Embryonic facial prominence (tissue), 1 donor: ENCODE results near the gene SDK1.
"Not testable (repeated sequence)": the region's sequence is repeated elsewhere in the genome, so short reads cannot be mapped to it uniquely, and the experiment has no call there.

ENCODE experiments used
- DNase-seq: peaks from one replicate; pipeline ENCODE4 v3.0.0-alpha.2; 2016; ENCODE audit errors: extremely low spot score

The SDK1 gene

DNA sequence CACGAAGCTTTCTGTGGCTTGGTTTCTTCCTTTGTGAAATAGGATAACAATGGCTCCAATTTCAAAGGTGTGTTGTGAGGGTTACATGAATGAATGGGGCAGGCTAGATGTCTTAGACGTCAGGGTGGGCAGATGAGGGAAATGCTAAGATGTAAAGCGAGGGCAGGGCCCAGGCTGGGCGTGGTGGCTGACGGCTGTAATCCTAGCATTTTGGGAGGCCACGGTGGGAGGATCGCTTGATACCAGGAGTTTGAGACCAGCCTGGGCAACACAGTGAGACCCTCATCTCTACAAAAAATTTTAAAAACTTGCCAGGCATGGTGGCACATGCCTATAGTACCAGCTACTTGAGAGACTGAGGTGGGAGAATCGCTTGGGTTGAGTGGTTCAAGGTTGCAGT lies 773.4 kb downstream of the SDK1 start:
- DNase-seq, result no peak

DNA sequence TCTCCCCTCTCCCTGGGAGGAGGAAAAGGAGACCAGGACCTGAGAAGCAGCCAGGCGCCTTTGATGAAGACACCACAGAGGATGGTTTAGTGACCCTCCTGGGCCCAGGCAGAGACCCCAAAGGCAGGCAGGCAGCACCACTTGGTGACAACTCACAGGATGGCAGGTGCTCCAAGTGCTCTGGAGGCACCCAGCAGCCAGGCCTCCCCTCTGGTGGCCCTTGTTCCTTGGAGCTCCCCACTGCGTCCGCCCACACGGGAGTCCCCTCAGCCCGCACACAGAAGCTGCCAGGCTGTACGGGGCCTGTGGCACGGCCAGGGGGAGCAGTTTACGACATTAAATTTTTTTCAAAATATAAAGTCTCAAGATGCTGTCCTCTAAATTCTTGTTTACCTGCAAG lies 773.9 kb downstream of the SDK1 start:
- no peak for DNase-seq

DNA sequence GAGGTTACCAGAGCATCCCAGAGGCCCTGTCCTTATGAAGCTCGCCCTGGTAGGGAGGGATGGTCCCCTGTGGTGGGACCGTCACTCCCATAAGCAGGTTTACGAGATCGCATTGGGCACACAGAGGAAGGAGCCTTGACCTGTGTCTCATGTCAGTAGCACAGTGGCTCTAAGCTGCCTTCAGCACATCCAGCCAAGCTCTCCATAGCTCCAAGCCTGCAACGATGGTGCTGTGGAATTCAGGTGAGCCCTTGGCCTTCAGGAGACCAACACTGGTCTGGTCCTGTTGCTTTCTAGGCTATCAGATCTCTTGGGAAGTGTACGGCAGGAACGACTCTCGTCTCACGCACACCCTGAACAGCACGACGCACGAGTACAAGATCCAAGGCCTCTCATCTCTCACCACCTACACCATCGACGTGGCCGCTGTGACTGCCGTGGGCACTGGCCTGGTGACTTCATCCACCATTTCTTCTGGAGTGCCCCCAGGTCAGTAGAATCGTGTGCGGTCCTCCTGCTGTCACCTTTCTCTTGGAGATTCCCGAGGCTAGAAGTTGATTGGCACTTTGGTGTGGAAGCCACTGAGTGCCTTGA lies 775.7 kb downstream of the SDK1 start:
- DNase-seq, result no peak

DNA sequence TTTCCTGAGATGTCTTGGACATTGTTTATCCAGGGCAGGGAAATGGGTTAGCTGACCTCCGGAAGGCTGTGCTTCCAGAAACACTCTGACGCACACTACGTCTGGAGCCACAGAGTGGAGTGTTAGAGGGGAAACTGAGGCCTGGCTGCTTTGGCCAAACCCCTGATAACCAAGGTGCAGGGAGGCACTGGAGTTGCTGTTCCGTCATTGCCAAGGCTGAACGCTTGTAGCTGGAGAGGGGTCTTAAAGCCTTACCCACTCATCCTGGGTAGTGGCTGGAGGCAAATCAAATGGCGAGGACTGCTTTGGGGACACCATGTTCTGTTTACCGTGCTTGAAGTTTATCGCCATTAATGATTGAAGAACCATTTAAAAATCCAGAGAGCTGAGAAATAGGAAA lies 776.9 kb downstream of the SDK1 start:
- DNase-seq, result no peak

DNA sequence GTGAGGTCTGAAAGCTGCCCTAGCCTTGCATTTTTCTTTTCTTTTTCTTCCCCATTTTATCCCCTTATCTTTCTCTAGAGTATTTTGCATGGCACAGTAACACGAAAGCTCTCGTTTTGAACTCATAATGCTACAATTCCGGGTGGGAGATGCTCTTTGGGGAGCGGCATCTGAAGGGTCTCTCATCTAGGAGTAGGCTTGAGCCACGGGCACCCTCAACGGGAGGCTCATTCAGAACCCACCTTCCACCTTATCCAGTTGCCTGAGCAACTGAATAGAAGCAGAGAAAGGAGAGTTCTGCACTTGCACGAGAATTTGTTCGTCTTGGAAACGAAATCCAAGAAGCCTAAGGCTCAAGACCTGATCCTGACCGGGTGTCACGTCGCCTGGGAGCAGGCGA lies 777.5 kb downstream of the SDK1 start:
- no peak for DNase-seq

DNA sequence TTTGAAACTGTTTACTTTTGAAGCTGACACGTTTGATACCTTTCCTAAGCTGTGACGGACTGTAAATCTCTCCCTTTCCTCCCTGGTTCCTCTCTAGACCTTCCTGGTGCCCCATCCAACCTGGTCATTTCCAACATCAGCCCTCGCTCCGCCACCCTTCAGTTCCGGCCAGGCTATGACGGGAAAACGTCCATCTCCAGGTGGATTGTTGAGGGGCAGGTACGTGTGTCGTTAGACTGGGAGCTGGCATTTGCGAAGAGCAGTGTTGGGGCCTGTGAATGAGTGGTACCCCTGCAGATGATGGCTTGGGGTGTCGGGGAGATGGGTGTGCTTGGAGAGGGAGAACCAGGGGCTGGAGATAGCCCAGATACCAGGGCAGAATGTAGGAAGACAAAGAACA lies 778.3 kb downstream of the SDK1 start:
- DNase-seq, result no peak

DNA sequence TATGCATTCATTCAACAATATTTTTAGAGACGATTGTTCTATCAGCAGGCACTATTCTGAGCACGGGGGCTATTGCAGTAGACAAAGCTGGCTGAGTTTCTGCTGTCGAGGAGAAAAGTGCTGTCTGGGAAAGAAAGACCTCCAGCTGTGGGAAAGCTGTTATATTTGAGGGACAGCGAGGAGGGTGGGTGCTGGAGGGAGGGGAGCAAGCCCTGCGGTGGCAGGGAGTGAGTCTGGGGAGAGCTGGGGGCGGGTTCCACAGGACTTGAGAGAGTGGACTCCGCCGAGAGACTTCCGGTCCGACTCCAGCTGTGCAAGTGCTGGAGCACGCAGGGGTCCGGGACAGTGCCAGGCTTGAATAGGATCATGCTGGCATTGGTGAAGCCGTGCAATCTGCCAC lies 778.9 kb downstream of the SDK1 start:
- DNase-seq, result no peak

DNA sequence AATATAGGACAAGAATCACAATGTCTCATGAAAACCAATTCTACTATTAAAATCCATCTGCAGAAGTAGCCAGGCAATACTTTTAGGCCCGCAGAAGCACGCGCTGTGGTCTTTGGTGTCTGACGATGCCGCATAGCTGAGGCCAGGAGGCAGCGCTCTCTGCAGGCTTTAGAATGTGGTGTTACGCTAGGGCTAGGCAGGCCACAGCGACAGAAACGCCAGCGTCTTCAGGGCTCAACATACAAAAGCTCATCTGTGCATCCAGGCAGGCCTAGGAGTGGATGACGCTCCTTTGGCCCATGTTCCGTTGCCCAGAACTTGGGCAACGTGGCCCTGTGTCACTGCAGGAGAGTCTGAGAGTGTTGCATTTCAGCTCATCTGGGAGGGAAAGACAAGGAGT lies 779.9 kb downstream of the SDK1 start:
- DNase-seq, result no peak

DNA sequence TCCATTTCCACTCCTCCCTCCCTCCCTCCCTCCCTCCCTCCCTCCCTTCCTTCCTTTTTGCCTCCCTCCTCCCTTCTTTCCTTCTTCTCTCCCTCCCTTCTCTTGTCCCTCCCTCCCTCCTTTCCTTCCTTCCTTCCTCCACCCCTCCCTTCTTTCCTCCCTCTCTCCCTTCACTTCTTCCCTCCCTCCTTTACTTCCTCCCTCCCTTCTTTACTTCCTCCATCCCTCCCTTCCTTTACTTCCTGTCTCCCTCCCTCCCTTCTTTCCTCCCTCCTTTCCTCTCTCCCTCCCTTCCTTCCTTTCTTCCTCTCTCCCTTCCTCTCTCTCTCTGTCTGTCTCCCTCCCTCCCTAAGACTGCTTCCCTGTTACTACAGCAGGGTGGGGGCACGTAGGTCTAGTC lies 782.5 kb downstream of the SDK1 start:
- no peak for DNase-seq

DNA sequence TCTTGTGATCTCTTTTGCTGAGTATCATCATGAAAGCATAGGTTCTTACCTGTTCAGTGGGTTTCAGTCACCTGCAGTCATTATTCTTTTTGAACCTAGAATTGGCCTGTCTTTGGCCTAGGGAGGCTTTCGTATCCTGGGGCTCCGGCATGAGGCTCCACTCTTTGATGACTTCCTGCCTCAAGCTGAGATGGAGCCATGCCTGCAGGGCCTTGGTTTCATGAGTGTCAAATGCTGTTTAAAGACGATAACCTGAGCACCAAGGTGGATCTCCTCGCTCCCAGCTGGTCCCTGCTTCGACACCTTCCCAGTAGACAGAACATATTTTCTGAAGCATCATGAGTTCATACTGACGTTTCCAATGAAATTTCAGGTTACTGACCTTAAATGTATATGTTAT lies 783.2 kb downstream of the SDK1 start:
- no peak for DNase-seq

DNA sequence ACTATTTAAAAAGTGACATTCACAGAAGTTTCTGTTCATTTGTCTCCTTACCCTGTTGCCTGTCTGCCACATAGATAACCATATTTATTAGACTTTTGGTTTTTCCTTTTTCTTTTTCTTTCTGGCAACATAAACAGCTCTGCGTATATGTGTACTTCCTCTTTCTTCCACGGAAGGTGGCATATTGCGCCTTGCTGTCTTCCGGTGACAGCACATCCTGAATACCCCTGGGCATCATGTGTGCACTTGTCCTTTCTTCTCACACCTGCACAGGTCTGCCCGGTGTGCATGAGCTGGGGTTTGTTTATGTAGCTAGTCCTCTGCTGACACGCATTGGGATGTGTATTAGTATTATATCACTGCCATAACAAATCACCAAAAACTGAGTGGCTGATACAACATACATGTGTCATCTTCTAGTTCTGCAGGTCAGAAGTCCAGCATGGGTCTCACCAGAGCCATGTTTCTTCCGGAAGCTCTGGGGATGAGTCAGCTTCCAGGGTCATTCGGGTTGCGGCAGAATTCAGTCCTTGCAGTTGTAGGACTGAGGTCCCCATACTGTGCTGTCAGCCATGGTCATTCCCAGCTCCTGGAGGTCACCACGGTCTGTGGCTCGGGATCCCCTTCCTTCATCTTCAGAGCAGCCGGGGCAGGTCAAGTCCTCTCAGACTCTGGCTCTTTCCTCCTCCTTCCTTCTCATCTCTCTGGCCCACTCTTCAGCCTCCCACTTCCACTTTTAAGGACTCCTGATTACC lies 785.1 kb downstream of the SDK1 start:
- DNase-seq, result no peak

DNA sequence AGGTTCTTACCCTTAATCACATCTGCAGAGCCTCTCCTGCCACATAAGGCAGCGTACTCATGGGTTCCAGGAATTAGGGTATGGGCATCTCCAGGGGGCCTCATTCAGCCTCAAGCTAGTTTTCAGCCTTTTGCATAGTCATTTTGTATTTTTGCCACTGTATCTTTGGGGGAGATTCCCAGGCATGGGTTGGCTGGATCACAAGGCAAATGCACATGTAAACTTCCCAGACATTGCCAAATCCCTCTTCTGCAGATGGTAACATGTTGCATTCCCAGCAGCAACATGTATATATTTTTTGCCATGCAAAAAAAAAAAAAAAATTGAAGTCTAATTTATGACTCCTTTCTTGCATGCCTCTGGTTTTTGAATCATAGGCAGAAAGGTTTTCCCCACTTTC lies 785.7 kb downstream of the SDK1 start:
- DNase-seq, result no peak

DNA sequence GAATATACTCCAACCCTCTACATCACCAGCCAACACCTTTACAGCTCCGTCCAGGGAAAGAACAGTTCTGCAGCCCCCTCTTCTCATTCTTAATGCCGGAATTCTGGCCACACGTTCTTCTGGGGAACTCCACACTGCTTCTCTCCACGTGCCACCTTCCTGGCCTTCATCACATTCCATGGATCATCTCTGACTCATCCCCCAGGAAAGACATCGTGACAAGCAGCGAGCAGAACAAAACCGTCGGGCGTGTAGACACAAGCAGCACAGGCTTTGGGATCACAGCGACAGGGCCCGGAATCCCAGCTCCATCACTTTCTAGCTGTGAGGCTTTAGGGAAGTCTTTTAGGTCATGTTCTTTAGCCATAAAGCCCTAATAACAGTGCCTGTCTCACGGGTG lies 790.7 kb downstream of the SDK1 start:
- no peak for DNase-seq

DNA sequence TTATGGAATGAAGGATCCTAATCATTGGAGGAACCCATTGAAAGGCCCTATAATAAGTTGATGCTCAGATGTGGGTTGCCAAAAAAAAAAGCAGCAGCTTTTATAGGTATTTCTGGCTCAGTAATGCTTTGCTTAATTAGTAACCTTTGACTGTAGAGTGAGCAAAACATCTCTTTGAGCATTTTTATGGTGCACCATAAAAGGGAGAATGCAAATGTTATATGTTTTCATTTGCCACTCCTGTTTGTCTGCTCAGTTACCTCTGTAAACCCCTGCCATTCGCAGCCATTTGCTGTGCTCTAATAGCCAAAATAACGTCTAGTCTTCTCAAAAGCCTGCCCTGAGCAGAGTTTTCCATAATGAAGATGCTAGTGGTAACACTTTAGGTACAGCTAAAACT lies 792.0 kb downstream of the SDK1 start:
- DNase-seq, result no peak

DNA sequence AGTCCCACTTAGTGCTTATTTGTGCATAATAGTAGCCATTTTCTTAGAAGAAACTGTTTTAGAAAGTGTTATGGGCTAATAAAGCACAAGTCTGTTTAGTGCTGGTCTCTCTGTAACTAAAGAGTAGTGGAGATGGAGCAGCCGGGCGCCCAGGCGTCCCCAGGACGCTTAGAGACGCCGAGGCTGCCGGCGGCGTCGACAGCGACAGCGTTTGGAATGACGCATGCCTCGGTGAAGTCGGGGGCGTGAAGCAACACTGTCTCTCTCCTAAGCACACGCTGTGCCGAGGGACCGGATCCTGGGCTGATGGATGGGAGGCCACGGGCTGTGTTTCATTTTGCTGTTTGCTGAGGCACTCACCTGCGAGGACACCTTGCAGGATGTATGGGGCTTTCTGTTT lies 792.4 kb downstream of the SDK1 start:
- DNase-seq, result no peak

DNA sequence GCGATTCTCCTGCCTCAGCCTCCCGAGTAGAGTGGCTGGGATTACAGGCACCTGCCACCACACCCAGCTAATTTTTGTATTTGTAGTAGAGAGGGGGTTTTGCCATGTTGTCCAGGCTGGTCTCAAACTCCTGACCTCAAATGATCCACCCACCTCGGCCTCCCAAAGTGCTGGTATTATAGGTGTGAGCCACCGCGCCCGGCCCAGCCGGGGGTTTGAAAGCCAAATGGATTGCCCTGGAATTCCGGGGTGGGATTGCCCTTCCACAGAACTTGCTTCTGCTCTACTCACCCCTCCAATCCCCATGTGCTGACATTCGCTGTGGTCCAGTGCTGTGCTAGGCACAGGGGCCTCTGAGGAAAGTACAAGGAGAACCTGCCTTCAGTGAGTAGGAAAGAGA lies 793.1 kb downstream of the SDK1 start:
- not testable (repeated sequence) for DNase-seq

DNA sequence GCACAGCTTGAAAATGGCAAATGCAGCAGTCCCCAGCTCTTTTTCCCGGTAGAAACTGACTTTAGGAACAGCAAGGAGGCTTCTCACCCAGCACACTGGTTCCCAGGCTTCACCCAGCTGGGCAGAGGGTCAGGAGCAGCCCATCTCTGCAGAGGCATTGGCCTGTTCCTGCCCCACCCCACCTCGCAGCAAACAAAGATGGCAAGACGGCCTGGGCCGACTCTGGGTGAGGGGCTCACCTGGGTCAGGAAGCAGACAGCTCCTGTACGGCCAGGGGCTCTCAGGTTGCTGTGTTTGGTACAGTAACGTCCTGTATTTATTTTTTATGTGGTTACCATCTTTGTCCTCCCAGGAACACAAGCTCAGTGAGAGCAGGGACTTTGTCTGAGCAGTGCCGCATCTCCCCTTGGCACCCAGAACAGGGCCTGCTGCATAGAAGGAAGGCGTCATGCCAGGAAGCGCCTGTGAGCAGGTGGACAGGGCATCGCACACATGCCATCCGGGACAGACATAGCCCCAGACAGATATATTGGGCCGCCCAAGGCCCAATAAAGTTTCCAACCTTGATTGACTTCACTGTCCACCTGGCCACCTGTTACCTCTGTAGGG lies 796.1 kb downstream of the SDK1 start:
- no peak for DNase-seq

DNA sequence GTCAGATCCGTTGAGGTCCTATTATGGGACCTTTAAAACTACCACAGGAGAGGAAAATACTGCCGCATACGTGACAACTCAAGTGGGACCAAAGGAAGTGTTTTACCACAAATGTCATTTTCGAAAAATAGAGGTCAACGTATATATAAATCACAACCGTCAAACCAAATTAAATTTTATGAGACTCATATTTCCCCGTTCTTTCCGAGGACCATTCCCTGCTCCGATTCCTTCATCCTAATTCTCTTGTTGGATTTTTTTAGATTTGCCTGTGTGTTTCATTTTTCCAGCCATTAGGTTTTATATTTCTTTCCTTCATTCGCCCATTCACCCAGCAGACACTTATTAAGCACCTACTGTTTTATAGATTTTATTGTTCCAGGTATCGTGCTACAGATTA lies 797.1 kb downstream of the SDK1 start:
- DNase-seq, result no peak

DNA sequence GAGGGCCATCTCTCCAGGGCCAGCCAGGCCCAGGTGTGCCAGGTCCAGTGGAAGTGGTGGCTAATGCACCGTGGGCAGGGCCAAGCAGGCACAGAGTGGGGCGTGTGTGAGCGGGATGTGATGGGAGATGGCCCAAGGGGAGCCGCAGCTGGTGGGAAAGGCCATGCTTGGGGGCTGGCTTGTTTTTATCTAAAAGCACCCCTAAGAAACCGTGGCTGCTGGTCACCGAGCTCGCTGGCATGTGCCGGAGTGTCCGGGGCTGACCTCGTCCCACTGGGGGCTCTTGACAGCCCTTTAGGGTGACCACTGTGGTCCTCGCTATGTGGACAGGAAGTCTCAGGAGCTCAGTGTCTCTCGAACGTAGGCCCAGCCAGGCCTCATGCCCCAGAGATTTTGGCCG lies 798.6 kb downstream of the SDK1 start:
- DNase-seq, result no peak

DNA sequence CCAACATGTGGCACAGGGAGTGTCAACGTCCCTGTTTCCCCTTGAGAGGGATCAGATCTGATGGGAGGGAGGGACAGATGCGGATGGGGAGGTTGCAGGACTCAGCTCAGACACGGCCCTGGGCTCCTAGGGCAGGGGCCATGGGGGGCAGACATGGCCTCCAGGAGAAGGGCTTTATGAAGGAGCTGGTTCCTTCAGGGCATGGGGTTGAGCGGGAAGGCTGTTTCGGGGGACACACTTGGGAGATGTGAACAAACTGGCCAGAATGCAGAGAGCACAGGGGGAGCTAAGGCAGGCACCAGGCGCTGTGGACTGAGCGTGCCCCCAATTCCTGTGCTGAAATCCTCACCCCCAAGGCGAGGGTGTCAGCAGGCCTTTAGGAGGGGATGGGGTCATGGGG lies 799.1 kb downstream of the SDK1 start:
- DNase-seq, result no peak

DNA sequence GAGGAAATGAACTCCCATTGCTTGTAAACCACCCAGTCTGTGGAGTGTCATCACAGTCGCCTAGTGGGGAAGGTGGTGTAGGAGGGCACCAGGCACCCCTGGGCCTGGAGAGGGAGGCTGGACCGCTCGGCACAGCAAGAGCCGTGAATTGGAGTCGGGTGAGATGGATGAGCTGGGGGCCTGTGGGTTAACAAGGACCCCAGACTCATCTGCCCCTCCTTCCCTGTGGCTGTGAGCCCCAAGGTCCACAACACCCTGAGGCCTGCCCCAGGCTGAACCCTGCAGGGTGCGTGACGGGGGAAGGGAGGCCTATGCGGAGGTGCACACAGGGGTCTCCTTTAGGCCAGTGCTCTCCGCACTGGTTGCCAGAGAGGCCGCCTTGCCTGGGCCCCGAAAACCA lies 799.6 kb downstream of the SDK1 start:
- DNase-seq, result no peak

DNA sequence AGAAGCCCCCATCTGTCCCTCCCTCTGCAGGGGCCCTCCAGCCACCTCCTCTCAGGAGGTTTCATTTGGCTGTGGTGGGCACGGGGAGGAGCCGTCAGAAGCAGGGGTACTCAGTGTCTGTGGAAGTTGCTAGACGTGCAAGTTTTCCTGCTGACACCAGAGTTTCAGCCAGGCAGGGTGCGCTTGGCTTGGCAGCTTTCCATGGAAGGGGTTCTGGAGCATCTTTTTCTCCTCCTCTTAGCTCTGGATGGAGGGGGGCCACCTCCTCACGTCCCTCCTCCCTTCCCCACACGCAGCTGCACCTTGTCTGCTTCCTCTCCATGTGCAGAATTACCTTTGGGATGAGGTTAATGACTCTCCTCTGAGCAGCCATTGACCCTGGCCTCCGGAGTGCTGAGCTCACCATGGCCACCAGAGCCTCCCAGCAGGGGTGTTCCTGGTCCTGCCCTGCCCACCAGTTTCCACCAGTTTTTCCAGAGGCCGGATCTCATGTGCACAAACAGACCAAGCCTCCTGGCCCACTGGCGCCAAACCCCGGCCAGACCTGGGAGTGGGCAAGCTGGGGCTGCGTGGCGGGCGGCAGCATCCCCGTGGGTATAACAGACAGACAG lies 801.3 kb downstream of the SDK1 start:
- no peak for DNase-seq
